Right lobe of liver (tissue), 6 donors: ENCODE measurements around the gene GALNT8. TPM values are rescaled to one million over a fixed set of nuclear protein-coding genes. Genes with fewer than 3 reads are reported as not detected.
"Not testable (repeated sequence)": the region's sequence is repeated elsewhere in the genome, so short reads cannot be mapped to it uniquely, and the experiment has no call there.

Experiments
- ATAC-seq, 4 donors: fragments of 200-7000 bp; cut with Tn5 transposase; one replicate each; pipeline ENCODE4 v1.9.1; 2020; ENCODE audit warnings: mild to moderate bottlenecking in 4 of 4, moderate library complexity in 4 of 4
- DNase-seq, 3 donors: peaks; one replicate each; pipeline ENCODE4 v3.0.0-alpha.2; 2020
- H3K27ac ChIP-seq, 3 donors: fragments of 200-600 bp; one replicate each; pipeline ENCODE4 v1.8.0; 2022
- H3K27me3 ChIP-seq, 2 donors: fragments of 200-600 bp; one replicate each; pipeline ENCODE4 v1.8.0; 2022
- H3K36me3 ChIP-seq, 4 donors: fragments of 200-600 bp; sonication (generic) in 1 of 4; one replicate each; pipeline versions ENCODE4 v1.5.1 to v1.8.0; 2017 to 2022; ENCODE audit warnings: control low read depth in 1 of 4
- H3K4me1 ChIP-seq, 4 donors: fragments of 200-600 bp; sonication (generic) in 1 of 4; one replicate each; pipeline versions ENCODE4 v1.5.1 to v1.8.0; 2017 to 2022; ENCODE audit warnings: control low read depth in 1 of 4
- H3K4me3 ChIP-seq, 3 donors: fragments of 200-600 bp; one replicate each; pipeline ENCODE4 v1.8.0; 2022
- H3K9me3 ChIP-seq, 4 donors: fragments of 200-600 bp; sonication (generic) in 1 of 4; one replicate each; pipeline versions ENCODE4 v1.5.1 to v1.8.0; 2017 to 2022; ENCODE audit warnings: control low read depth in 1 of 4
- CTCF ChIP-seq, 4 donors: fragments of 200-600 bp in 3 of 4; fragments of 450-650 bp in 1 of 4; IDR thresholded peaks; one replicate each; pipeline versions ENCODE4 v1.5.1 to v1.8.0; 2016 to 2022; ENCODE audit warnings: antibody characterized with exemption in 4 of 4, mild to moderate bottlenecking in 2 of 4
- POLR2A ChIP-seq: fragments of 450-650 bp; IDR thresholded peaks from one replicate; pipeline ENCODE4 v1.6.1; 2017; ENCODE audit warnings: antibody characterized with exemption, mild to moderate bottlenecking
- WGBS: methylation state at CpG from one replicate; pipeline ENCODE4 v1.1.6; 2018; ENCODE audit warnings: low coverage, low lambda C conversion rate; ENCODE audit not compliant: insufficient coverage; ENCODE audit errors: missing lambda C conversion rate; 5-methylcytosine and 5-hydroxymethylcytosine counted together
- intact Hi-C, 2 donors: fragments of 100-400 bp; cut with DNase I; formaldehyde crosslinking; loops; one replicate each; pipeline versions ENCODE4 v1.11.2 to v1.14.1; 2022
- total RNA-seq, 6 experiments: library from RNA; depleted of rRNA in 2 of 6; stranded (reverse); fragments of >200 nt in 2 of 6; fragmentation: NEBNext Ultra II Directional in 3 of 6; extraction: Animal tissue kit (Norgen Biotek cat#: 25700) in 3 of 6; gene quantifications; one replicate each; pipeline versions ENCODE4 v1.1.0 to v1.2.4, GENCODE V29; 2016 to 2023
- donor health status: DM: no; HTN: yes; CAD: no.
- donor health status: DM: no; HTN: no; CAD: no.
- donor health status: DM: no; HTN: no; CAD: no.
- donor health status: DM: no; HTN: yes; CAD: no.
- donor health status: DM: no; HTN: yes; CAD: no.

Gene GALNT8
- total RNA-seq, 6 experiments from 2014 or later, result 0.09 to 0.37 (median 0.11) TPM; not detected in 2

- no peak overlapping the region for H3K27ac ChIP-seq
- intact Hi-C loops, result no loop called here
- H3K4me1 ChIP-seq, result no peaks in the 10 kb centered on the region
- DNase-seq (no peak), ATAC-seq (no peak)
- H3K27me3 ChIP-seq, result no peaks in the 10 kb centered on the region
- TF ChIP-seq CTCF (IDR thresholded peaks at IDR 0.05), result no peak
- TF ChIP-seq POLR2A, result no peak
- no peak overlapping the region for H3K4me3 ChIP-seq
- WGBS, result 57% methylated on average over 4 of the region's 6 CpGs
- H3K9me3 ChIP-seq, result peaks cover 0 to 4% (median 0%) of the 10 kb centered on the region in 4 donors
- no peaks in the 10 kb centered on the region for H3K36me3 ChIP-seq
Observed at GRCh38 chr12:4745249-4745648, 25.0 kb downstream of the GALNT8 start.

GRCh38 chr12:4751654-4752053 is 31.5 kb downstream of the GALNT8 start:
- not testable (repeated sequence) for H3K27me3 ChIP-seq, H3K4me1 ChIP-seq, H3K4me3 ChIP-seq, DNase-seq, H3K36me3 ChIP-seq, H3K27ac ChIP-seq, ATAC-seq, H3K9me3 ChIP-seq
- intact Hi-C loops, result loop anchor here in 1 of 2 donors (10.0 kb wide), 1 partner anchor 167 kb away; no protein-coding TSS in a partner anchor
- 73% methylated on average over 1 of the region's 1 CpG for WGBS

- TF ChIP-seq POLR2A (no peak), CTCF (IDR thresholded peaks at IDR 0.05) (no peak)
- Histone ChIP-seq H3K4me1 (no peaks in the 10 kb centered on the region), H3K9me3 (no peaks in the 10 kb centered on the region), H3K36me3 (no peaks in the 10 kb centered on the region), H3K27ac (no peak overlapping the region), H3K27me3 (no peaks in the 10 kb centered on the region), H3K4me3 (no peak overlapping the region)
- ATAC-seq (no peak), DNase-seq (no peak)
- WGBS, result 56% methylated on average over 7 of the region's 7 CpGs
- intact Hi-C loops, result loop anchor here in 1 of 2 donors (10.0 kb wide), 1 partner anchor 168 kb away; no protein-coding TSS in a partner anchor
Observed at GRCh38 chr12:4762773-4763172, 42.6 kb downstream of the GALNT8 start.

- intact Hi-C loops, result loop anchor here in 1 of 2 donors (10.0 kb wide), 1 partner anchor 169 kb away; no protein-coding TSS in a partner anchor
Observed at GRCh38 chr12:4763549-4763948, 43.3 kb downstream of the GALNT8 start.

GRCh38 chr12:4766445-4766844 is 46.2 kb downstream of the GALNT8 start:
- no peak for ATAC-seq
- WGBS, result 58% methylated on average over 5 of the region's 6 CpGs

More at GRCh38 chr12:4763549-4763948, 43.3 kb downstream of the GALNT8 start:
- H3K9me3 ChIP-seq, result no peaks in the 10 kb centered on the region
- no peaks in the 10 kb centered on the region for H3K36me3 ChIP-seq
- ATAC-seq, result no peak
- H3K27ac ChIP-seq, result no peak overlapping the region
- H3K4me1 ChIP-seq, result no peaks in the 10 kb centered on the region
- 33% methylated on average over 15 of the region's 18 CpGs for whole genome bisulfite sequencing
- DNase-seq, result no peak
- H3K4me3 ChIP-seq, result no peak overlapping the region
- TF ChIP-seq CTCF (IDR thresholded peaks at IDR 0.05) (no peak), POLR2A (no peak)
- H3K27me3 ChIP-seq, result no peaks in the 10 kb centered on the region

More at GRCh38 chr12:4766445-4766844, 46.2 kb downstream of the GALNT8 start:
- no peak for DNase-seq
- Histone ChIP-seq H3K27me3 (no peaks in the 10 kb centered on the region), H3K4me1 (no peaks in the 10 kb centered on the region), H3K9me3 (no peaks in the 10 kb centered on the region), H3K4me3 (no peak overlapping the region), H3K27ac (no peak overlapping the region), H3K36me3 (no peaks in the 10 kb centered on the region)
- TF ChIP-seq CTCF (IDR thresholded peaks at IDR 0.05), result no peak
- TF ChIP-seq POLR2A, result no peak
- intact Hi-C loops, result loop anchor here in 1 of 2 donors (10.0 kb wide), 1 partner anchor 172 kb away; no protein-coding TSS in a partner anchor
